ENCODE data around the gene TCF3. TPM values are rescaled to one million over a fixed set of nuclear protein-coding genes. Genes with fewer than 3 reads are reported as not detected.

The TCF3 gene
- total RNA-seq, 1 experiment from 2014 or later = 304 TPM

- no peak for TF ChIP-seq CTCF (conservative IDR thresholded peaks at IDR 0.05)
- Mint-ChIP-seq H3K27me3 (ENCODE audit: low read depth) (no peaks in the 10 kb centered on the region), H3K9me3 (no peaks in the 10 kb centered on the region), H3K4me3 (no peak overlapping the region; a peak in 1 of 5 replicates), H3K27ac (no peak overlapping the region; a peak in 1 of 7 replicates), H3K4me1 (peaks cover 5 to 19% of the 10 kb centered on the region in 2 experiments), H3K36me3 (ENCODE audit: insufficient read depth in 1 of 3, low read depth in 3 of 3) (peaks cover 43 to 76% (median 75%) of the 10 kb centered on the region in 3 experiments; a peak in 6 of 7 replicates)
- no peak for DNase-seq
- no peak overlapping the region for H3K18ac ChIP-seq (ENCODE audit: insufficient read length, low read depth, low read length)
- peaks cover 4% of the 10 kb centered on the region for H3K79me1 ChIP-seq (ENCODE audit: insufficient read depth, low read depth, low read length, poor library complexity, severe bottlenecking)
- no peak overlapping the region for H2BK20ac ChIP-seq (ENCODE audit: low read depth, low read length, poor library complexity, severe bottlenecking)
- no peak overlapping the region for H2AK5ac ChIP-seq (ENCODE audit: insufficient read length, low read length)
- no peak overlapping the region for H2BK120ac ChIP-seq (ENCODE audit: low read depth, low read length, poor library complexity, severe bottlenecking)
- no peak overlapping the region for H3K4ac ChIP-seq (ENCODE audit: low read depth, low read length)
- no peak overlapping the region for H2BK15ac ChIP-seq (ENCODE audit: low read depth, low read length)
- no peak overlapping the region for H3T11ph ChIP-seq (ENCODE audit: low read length)
- H2BK12ac ChIP-seq (ENCODE audit: insufficient read length, low read depth, low read length) = no peak overlapping the region
- no CpG with 5 or more reads among the region's 18 CpGs for WGBS (ENCODE audit: extremely low coverage, insufficient read length, low lambda C conversion rate)
- no peaks in the 10 kb centered on the region for H3K79me2 ChIP-seq (ENCODE audit: insufficient read depth, low read length)
- no peak overlapping the region for H3K56ac ChIP-seq (ENCODE audit: insufficient read length, low read depth, low read length)
- no peaks in the 10 kb centered on the region for H3K4me1 ChIP-seq (ENCODE audit: insufficient read depth, low read length)
- H4K8ac ChIP-seq (replicated peaks; ENCODE audit: insufficient read length, low read depth, low read length) = no peak overlapping the region
- no peaks in the 10 kb centered on the region for H3K23me2 ChIP-seq (ENCODE audit: insufficient read length, low read depth, low read length, poor library complexity, severe bottlenecking)
- H4K20me1 ChIP-seq (ENCODE audit: control insufficient read depth, insufficient read depth, insufficient read length) = no peaks in the 10 kb centered on the region
- H3K14ac ChIP-seq (ENCODE audit: insufficient read depth, low read length) = no peak overlapping the region
- H2AFZ ChIP-seq (ENCODE audit: low read length) = no peak overlapping the region
- no peak overlapping the region for H3K4me2 ChIP-seq (ENCODE audit: insufficient read depth, insufficient read length, low read length)
- H2BK5ac ChIP-seq (ENCODE audit: insufficient read length, low read length) = no peak overlapping the region
- no peak overlapping the region for H3K9ac ChIP-seq (ENCODE audit: extremely low read depth, insufficient read length, low read length)
- no peak overlapping the region for H4K5ac ChIP-seq (ENCODE audit: insufficient read length, low read depth, low read length)
- no peaks in the 10 kb centered on the region for H3K27me3 ChIP-seq (ENCODE audit: insufficient read depth, low read length)
- H3K23ac ChIP-seq (ENCODE audit: insufficient read length, low read depth, low read length) = no peak overlapping the region
- H4K91ac ChIP-seq (ENCODE audit: insufficient read length, low read depth, low read length) = no peak overlapping the region
- no peak overlapping the region for H3K27ac ChIP-seq (ENCODE audit: insufficient read length, low read depth, low read length)
- H3K9me3 ChIP-seq (ENCODE audit: control insufficient read depth, low read depth, low read length) = no peaks in the 10 kb centered on the region
Measured at GRCh38 chr19:1619703-1620102, 32.7 kb downstream of the TCF3 start.

Data from H9 (cell line).